Germinal center (tissue), 1 donor: ENCODE measurements around the gene LITAFD.
"Not testable (repeated sequence)": the region's sequence is repeated elsewhere in the genome, so short reads cannot be mapped to it uniquely, and the experiment has no call there.

Experiments used
- DNase-seq: peaks from one replicate; pipeline ENCODE4 v3.0.0; 2012; ENCODE audit warnings: mixed read lengths, low spot score

Gene LITAFD

DNA sequence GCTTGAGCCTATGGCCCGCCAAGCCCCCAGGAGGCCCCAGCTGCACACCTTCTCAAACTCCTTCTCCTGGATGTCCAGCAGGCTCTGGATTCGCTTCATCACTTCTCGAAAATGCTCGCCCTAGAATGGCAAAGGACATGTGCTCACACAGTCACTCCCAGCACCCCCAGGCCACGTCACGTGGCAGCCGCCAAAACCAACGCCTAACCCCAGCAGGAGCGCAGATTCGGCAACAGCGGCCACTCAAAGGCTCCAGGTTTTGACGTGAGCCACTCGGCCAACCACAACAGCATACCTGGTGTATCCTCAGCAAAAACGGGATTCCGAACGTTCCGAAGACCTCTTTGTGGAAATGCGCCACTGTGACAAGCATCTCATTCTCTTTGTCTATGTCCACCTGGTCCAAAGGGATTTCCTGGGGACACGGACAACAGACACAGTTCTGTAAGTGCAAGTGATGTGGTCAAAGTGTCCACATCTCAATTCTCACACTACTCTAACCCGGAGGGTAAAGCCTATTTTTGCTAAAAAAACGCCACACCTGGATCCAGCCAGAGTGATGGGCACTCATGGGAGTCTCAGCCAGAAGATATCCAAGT lies 12.7 kb downstream of the LITAFD start:
- DNase-seq, result no peak

DNA sequence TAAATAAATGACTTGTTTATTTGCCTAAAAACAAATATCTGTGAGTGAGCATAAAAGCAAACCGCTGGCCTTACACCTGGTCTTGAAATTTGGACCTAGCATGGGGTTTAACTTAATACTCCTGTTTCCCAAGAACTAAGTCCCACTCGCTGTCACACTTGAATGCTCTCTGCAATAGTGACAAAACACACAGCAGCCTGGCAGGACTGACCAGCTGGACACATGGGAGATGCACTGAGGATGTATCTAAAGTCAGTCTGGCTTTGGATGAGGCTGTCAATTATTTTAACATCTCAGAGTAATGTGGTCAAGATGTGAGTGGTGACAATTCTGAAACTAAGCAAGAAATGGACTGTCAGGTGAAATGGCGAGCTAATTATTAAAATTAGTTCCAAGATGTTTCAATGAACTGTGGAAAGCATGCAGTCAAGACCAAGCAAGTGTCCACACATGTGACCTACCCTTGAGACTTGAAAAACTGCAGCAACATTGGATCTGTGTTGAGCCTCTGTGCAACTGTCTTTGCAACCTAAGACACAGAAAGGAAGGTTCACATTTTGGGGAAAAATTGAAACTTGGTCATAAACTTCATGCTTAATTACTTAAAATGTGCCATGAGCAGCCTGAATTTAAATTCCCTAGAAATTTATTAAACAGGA lies 16.6 kb downstream of the LITAFD start:
- DNase-seq, result no peak

DNA sequence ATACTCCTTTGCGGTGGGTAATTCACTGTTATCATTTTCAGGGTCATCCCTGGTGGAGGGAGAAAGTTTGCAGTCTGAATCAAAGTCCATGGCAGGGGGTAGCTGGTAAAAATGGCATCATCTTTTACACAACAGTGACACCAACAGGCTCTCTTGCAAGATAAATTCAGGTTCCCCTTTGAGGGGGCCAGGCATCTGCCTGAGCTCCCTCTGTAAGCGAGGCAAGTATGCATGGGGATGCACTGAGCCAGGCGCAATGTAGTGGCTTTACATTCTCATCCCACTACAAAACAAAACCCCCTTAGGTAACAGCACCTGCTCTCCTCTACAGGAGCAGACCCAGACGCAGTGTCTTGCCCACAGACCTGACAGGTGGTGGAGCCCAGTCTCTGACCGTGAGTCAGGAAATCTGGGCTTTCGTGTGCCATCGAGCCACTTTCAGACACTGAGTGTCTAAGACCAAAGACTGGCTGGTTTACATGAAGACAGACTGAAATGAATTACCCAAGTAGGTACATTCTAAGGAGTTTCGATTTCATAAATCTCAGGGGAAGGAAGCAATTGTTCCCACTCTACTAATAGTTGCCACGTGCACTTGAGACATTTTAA lies 17.7 kb downstream of the LITAFD start:
- no peak for DNase-seq

DNA sequence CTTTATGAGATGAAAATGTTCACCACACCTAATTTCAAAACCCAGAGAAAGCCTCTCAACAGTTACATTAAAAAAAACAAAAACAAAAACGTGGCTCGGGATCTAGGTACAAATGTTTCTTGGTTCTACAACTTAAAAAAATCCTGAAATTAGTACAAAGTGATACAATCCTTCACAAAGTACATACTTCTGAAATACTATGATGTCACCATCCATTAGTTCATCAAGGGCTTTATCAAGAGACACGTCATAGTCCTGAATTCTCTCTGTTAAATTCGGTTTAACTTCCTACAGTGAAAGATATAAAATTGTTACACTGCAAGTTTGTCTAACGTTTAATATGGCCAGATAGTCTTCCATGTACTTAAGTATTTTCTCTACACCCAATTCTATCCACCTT lies 18.2 kb downstream of the LITAFD start:
- DNase-seq, result no peak

DNA sequence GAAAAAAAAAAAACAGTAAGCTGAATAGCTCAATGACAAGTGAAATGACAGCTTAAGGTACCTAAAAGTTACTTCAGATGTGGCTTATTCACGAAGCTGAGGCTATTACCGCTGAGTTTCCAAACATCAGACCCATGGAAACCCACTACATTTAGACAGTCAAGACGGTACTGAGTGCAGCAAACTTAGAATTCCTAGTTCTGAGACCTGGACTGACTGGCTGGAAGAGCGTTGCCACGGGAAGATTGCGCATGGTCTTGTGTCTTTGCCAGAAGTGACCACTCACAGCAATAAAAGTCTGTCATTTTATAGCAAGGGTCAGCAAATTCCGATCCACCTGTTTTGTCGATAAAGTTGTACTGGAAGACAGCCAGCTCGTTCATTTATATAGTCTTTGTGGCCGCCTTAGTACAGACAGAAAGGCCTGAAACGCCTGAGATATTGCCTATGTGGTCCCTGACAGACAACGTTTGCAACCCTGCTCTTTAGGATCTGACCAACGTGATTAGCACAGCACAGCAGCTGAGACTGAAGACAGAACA lies 19.2 kb downstream of the LITAFD start:
- DNase-seq, result no peak

DNA sequence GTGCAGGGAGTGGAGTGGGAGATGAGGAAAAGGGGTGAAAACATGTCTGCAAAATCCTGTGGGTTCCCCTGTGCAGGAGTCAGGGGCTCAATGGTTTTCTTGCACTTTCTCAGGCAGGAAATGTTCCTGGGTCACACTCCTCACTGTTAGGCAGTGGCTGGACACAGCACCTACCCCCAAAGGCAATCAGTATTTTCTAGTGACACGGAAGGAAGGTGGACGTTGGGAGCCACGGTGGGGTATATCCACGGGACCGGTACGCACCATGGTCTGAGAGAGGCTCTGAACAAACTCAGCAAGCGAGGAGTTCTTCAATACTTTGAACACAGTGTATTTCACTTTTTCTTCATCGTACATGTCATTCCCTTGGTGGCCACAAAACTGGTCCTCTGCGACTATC lies 20.9 kb downstream of the LITAFD start:
- DNase-seq, result no peak

DNA sequence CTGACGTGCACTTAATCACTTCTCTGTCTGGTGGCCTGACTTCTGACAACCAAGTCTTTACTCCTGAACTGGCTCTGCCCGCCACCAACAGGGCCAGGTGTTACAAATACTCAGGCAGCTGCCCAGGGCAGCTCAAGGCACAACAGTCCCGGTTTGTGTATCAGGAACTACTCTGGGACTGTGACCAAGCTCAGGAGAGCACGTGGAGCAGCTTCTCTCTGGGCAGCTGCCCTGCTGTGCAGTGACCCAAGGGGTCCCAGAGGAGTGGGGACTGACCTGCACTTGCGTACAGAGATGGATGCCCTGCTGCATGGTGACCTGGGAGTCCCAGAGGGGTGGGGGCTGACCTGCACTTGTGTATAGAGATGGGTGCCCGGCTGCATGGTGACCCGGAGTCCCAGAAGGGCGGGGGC lies 21.9 kb downstream of the LITAFD start:
- no peak for DNase-seq

DNA sequence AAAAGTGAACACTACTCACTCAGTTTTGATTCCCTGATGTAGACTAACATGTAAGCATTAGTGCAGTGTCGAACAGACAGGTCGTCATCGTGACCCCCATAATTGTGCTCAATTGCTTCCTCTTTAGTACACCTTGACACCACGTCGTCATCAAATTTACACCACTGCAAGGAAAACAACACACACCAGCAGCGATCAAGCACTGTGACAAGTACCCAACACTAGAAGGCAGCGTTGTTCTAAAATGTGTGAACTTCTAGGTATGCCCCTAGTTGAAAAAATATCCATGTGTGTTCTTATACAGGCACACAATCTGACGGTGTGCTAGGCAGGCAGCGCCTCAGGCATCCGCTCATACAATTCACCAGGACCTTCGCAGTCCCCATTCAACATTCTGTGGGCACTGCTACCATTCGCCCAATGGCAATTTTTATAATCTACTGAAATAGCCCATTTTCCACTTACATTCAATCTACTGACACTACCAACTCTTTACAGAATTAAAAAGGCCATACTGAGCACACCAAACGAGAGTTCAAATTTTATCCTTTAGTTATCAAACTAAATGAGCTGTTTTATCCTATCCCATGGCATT lies 23.1 kb downstream of the LITAFD start:
- no peak for DNase-seq

DNA sequence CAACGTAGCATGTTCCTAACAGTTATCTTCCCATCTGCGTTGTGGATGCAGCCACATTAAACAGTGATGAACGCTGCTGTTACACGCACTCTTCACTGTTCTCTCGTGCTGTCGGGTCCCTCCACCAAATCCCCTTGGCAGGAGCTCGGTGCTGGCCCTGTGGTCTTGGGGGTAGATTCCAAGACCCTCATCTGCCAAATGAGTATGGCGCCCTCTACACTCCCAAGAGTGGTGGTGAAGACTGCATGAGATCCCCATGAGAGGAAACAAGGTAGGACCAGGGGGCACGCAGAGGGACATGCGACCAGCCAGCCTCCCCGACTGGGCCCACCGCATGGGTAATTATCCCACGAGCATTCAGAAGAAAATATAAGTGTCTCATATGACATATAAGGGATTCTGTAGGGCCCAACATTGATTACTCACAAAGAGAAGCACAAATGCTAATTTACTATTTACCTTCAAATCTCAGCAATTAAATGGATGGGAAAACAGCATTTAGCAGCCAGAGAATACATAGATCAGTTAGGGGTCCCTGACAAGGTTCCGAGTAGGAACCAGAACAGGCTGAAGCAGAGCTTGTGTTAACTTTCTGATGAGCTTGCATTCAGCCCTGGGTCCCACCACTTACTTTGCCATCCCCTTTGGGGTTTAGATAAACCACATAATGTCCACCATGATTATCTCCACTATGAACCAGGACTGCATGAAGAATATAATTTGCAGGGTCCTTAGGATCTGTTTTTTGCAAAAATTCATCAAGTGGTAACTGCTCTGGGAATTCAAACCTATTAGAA lies 23.8 kb downstream of the LITAFD start:
- no peak for DNase-seq

DNA sequence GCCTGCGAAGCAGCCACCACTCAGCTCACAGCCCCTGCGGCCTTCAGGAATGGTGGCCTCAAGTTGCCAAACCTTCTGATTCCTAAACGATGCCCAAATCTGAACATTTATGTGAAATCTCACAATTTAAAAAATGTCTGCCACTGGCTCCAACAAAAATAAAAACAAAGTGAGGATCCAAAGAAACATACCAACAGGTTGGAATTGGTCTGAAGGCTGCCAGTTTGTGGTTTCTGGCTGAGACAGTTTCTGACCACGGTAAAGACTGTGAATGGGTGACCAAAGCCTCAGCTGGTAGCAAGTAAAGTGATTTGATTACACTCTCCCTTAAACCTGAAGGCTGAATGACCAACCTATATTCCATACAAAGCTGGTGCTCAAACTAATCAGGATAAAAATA lies 24.9 kb downstream of the LITAFD start:
- DNase-seq, result no peak

DNA sequence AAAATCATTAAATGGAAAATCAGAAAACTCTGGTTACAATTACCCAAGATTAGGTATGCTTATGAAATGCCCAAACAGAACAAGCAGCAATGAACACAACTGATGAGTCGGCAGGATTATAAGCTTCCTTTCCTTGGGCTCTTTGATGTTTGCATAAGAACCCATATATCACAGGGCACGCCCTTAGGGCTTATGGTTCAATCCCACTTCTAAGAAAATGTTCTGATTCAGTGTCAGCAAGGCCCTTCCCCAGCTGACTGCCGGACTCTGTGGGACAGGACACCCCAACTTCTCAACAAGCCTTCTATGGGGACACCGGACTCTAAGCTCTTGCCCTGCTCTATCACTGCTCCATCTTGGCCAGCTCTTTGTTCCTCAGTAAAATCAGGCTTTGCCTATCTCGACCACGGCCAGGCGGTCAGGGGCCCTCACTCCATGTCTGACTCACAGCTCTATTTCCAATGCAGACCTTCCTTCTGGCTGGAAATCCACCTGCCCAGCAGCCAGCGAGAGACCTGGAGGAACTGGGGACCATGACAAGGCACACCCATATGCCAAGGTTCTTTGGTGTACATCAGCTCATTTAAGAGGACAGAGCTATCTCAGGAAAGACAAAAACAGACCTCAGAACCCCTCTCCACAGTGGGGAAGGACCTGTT lies 26.8 kb downstream of the LITAFD start:
- DNase-seq, result no peak

DNA sequence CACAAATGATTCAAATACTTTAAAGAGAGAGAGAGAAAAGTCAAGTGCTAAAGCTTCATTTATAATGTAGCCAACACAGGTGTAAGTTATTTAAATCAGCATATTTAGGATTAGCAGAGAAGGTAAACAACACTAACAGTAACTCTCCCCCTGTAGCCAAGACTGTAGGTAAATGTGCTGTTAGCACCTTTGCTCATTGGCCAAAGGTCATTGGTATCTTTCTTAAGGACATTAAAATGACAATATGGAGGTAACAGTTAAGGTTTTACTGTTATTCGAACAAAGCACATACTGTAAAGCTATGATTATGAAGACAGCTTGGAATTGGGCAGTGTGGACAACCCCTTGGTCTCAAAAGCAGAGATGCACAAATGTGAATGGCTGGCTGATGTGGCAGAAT lies 28.7 kb downstream of the LITAFD start:
- DNase-seq, result no peak

DNA sequence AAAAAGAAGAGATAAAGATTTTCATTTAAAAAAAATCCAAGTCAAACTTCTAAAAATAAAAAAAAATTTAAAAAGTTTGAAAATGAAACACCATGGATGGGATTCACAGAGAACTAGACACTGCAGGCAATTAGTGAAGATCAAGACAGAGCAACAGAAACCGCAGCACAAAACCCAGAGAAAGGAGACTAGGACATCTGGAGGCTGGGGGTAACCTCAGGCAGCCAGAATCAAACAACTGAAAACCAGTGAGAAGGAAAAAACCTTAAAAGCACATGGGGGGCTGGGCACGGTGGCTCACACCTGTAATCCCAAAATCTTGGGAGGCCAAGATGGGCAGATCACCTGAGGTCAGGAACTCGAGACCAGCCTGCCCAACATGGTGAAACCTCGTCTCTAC lies 30.6 kb downstream of the LITAFD start:
- DNase-seq, result no peak

DNA sequence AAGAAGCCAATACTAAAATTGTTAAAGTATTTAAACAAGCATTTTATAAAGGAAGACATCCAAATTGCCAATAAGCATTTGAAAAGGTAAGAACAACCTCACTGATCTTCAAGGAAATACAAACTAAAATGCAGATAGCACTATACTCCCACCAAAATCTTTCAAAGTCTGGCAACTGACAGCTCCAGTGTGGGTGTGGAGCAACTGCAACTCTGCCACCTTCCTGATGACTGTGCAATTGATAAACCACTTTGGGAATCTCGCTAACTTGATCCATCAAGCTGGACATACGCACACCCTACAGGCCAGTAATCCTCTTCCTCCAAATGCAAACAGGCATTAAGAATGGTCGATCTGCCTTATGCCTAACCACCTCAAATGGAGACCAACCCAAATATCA lies 31.9 kb downstream of the LITAFD start:
- no peak for DNase-seq

DNA sequence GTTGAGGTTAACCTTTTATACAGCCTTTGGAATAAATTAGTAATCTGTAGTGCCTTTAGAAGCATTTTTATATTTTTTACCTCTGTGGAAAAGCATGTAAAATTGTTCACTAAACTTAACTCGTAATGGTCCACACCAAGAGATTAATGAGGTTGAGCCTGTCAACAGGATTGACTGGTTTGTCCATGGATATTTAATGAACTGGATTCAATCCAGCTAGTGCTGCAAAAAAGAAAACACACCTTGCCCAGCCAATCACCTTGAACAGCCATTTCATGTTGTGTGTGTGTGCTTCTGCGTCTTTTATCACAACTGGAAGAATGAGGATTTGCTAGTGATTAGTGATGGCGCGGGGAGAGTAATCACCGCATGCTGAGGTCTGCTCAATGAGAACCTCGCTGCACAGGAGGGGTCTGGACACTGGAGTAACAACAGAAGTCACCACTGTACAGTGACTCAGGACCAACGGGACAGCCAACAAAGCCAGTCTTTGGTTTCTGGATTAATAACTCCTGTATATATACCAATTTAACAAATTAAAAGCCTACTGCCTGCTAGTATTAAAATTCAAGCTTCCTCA lies 33.7 kb downstream of the LITAFD start:
- no peak for DNase-seq

DNA sequence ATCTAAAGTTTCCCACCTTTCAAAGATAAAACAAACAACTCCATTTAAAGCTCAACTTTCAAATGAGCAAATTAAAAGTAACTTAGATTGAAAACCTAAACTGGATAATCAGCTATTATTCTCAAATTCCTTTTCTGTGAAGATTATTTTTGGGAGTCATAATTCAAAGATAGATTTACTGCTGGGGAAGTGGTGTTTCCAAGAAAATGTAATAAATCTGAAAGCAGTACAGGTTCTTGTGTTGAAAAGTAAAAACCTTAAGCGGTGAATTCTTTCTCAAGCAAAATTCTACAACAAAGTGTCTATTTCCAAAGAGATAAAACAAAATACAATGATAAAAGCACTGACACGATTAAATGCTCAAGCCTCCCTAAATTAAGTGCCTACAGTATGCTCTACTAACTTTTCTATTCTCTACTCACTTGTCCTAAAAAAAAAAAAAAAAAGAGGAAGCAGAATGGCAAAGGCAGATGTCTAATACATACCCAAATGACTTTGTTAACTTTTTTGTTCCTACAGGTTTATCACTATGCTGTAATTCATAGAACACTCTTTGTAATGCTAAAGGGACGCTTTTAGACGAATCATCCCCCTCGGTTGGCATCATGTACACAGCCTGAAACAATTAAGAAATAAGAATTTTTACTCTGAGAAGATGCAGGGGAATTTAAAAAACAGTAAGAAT lies 34.5 kb downstream of the LITAFD start:
- DNase-seq, result peak; percentile 27

DNA sequence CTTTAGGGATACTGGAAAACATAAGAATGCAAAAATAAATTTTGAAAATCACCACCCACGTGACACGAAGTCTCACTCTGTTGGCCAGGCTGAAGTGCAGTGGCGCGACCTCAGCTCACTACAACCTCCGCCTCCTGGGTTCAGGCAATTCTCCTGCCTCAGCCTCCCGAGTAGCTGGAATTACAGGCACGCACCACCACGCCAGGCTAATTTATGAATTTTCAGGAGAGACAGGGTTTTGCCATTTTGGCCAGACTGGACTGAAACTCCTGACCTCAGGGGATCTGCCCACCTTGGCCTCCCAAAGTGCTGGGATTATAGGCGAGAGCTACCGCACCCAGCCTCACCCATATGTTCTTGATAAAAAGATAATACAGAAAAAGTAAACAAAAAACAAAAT lies 35.2 kb downstream of the LITAFD start:
- DNase-seq, result not testable (repeated sequence)

DNA sequence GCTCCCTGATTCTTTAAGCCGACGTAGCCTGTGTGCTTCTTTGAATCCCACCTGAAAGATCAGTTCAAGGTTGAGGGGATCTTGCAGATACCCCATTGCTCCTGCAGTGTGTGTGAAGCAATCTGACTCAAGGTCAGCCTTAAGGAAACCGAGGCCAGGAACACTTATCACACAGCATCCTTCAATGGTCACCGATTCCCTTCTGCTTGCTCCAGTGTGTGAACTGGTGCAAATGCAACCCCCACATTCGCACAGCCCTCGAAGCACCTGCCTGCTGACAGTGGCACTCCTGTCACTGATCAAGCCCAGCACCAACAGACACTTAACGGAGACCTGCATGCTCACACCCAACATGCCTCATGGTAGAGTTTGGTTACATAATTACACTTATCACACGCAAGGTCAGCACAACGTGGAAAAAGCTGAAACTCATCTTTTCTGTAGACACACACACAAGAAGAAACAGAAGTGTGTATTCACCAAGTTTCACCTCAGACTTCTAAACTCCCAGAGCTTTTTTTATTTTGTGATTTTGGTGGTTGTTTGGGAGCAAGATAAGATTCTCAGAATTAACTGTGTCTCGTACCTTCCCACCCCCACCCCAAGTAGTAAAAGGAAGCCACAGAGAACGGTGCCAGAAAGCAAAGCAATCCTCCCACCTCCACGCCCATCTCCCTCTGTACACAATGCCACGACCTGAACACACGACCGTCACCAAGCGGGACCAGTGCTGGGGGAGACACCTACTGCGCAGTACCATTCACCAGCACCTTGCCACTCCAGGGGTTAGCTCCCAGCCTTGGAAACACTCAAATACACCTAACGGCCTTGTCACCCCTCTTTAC lies 37.2 kb downstream of the LITAFD start:
- no peak for DNase-seq

DNA sequence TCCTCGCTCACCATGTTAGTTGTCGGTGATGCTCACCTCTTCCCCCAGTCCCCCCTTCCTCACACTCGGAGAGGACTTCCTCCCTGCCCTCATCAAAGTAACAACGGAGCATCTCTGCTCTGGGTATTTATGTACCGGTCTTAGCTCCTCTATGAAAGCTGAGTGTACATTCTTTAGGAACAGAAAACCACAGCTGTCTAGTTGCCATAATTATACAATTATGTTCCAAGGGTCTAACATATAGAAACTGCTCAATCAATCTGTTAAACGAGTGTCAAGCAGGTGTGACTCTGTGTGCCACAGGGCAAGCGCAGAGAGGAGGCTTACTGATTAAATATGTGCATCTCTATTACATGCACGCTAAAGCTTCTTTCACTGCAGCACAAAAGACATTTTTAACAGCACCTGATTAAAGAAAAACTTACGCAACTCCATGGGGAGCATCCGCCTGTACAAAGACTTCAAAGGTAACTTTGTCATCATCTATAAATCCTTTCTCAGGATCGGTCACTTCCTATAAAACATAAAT lies 37.8 kb downstream of the LITAFD start:
- DNase-seq, result no peak
